Heart right ventricle (tissue), 16 donors: ENCODE results near the gene TRMT2A. TPM values are rescaled to one million over a fixed set of nuclear protein-coding genes. Genes with fewer than 3 reads are reported as not detected.

ENCODE experiments used
- ATAC-seq, 8 donors: fragments of 200-7000 bp; cut with Tn5 transposase; one replicate each; pipeline ENCODE4 v1.9.1; 2020; ENCODE audit warnings: mild to moderate bottlenecking in 8 of 8, moderate library complexity in 8 of 8, moderate number of reproducible peaks in 1 of 8
- DNase-seq, 2 donors: peaks; one replicate each; pipeline ENCODE4 v3.0.0-alpha.2; 2020
- H3K27ac ChIP-seq, 10 donors: fragments of 200-600 bp; sonication (generic) in 2 of 10; one replicate each; pipeline versions ENCODE4 v1.5.0 to v1.8.0; 2020 to 2022; ENCODE audit warnings: mild to moderate bottlenecking in 3 of 10
- H3K27me3 ChIP-seq, 7 donors: fragments of 200-600 bp; one replicate each; pipeline ENCODE4 v1.8.0; 2021 to 2022; ENCODE audit warnings: mild to moderate bottlenecking in 2 of 7
- H3K36me3 ChIP-seq, 9 donors: fragments of 200-600 bp; sonication (generic) in 1 of 9; one replicate each; pipeline versions ENCODE4 v1.5.0 to v1.8.0; 2020 to 2022; ENCODE audit warnings: mild to moderate bottlenecking in 2 of 9
- H3K4me1 ChIP-seq, 9 donors: fragments of 200-600 bp; sonication (generic) in 1 of 9; one replicate each; pipeline versions ENCODE4 v1.5.0 to v1.8.0; 2020 to 2022; ENCODE audit warnings: mild to moderate bottlenecking in 4 of 9
- H3K4me3 ChIP-seq, 10 donors: fragments of 200-600 bp; sonication (generic) in 2 of 10; one replicate each; pipeline versions ENCODE4 v1.5.0 to v1.8.0; 2020 to 2022; ENCODE audit warnings: mild to moderate bottlenecking in 7 of 10, moderate library complexity in 2 of 10
- H3K9me3 ChIP-seq, 11 donors: fragments of 200-600 bp in 10 of 11; sonication (generic) in 2 of 11; one replicate each; pipeline versions ENCODE4 v1.5.0 to v1.8.0; 2013 to 2022; ENCODE audit warnings: mild to moderate bottlenecking in 2 of 11, control low read depth in 1 of 11, moderate library complexity in 1 of 11
- CTCF ChIP-seq, 9 donors: fragments of 200-600 bp; sonication (generic) in 2 of 9; IDR thresholded peaks; one replicate each; pipeline versions ENCODE4 v1.5.0 to v1.8.0; 2021 to 2022; ENCODE audit warnings: antibody characterized with exemption in 9 of 9, mild to moderate bottlenecking in 5 of 9, moderate library complexity in 1 of 9
- WGBS, 2 donors: extraction: QIAGEN DNeasy Blood & Tissue Kit; methylation state at CpG; one replicate each; pipeline ENCODE4 v1.1.7; 2013; ENCODE audit warnings: inconsistent platforms in 1 of 2; 5-methylcytosine and 5-hydroxymethylcytosine counted together
- intact Hi-C, 10 donors: fragments of 100-400 bp; cut with DNase I; formaldehyde crosslinking; loops; one replicate each; pipeline versions ENCODE4 v1.11.1 to v1.14.2; 2022
- microRNA-seq, 2 donors: library from miRNA; unstranded; fragments of <30 nt; microRNA quantifications; one replicate each; pipeline ENCODE4 v1.2.0, GENCODE V29; 2021
- polyA plus RNA-seq, 2 donors: library from polyadenylated mRNA; stranded (reverse); fragments of 200-250 nt; gene quantifications; one replicate each; pipeline ENCODE4 v1.2.3, GENCODE V29; 2013
- total RNA-seq, 10 donors: library from RNA; stranded (reverse); fragmentation: NEBNext Ultra II Directional in 3 of 10; extraction: Animal tissue kit (Norgen Biotek cat#: 25700) in 3 of 10; gene quantifications; one replicate each; pipeline versions ENCODE4 v1.2.1 to v1.2.4, GENCODE V29; 2021 to 2023
- donor health status: Arrhythmogenic right ventricular cardiomyopathy.
- donor health status: ischemic (EF 13 %, LVEDD 7.1; RV severe dilation, severe dysfunction).
- donor health status: healthy with polysubstance abuse.
- donor health status: DM: no; HTN: yes; CAD: no.
- donor health status: DM: no; HTN: no; CAD: no.
- donor health status: ischemic (EF 25% LVEDD 6.9; RV normal size, moderate dysfunction).
- donor health status: ischemic (EF 25% LVEDD 5.7; RV mildly dilated, moderate dysfunction).
- donor health status: healthy.
- donor health status: DM: yes; HTN: yes; CAD: no.
- donor health status: Ischemic cardiomyopathy.
- donor health status: ischemic (EF 35%, LVEDD 5.7; RV mildly dilated, moderate dysfunction).
- donor health status: nonischemic (EF 11% LVEDD 7.7; RV severe dilation, severe dysfunction).
- donor health status: DM: yes; HTN: yes; CAD: no.
- donor health status: PGD.
- donor health status: ischemic (EF 29% LVEDD 5.4; RV normal size, mild dysfunction).
- donor health status: nonischemic (EF 23%, LVEDD 6.1; RV moderate dilation, normal function).

TRMT2A gene
- total and polyA plus RNA-seq, 12 donors = 18.4 to 58.2 (median 26.0) TPM

- Histone ChIP-seq H3K4me1 (peaks cover 0 to 8% (median 4%) of the 10 kb centered on the region in 9 donors), H3K27ac (peak overlapping the region in 4 of 10 donors; percentile 2 to 54 (median 10)), H3K27me3 (no peaks in the 10 kb centered on the region), H3K9me3 (no peaks in the 10 kb centered on the region), H3K4me3 (no peak overlapping the region), H3K36me3 (peaks cover 0 to 92% (median 32%) of the 10 kb centered on the region in 9 donors)
- intact Hi-C loops = no loop called here
- 92 to 93% methylated on average over 18 of the region's 18 CpGs for WGBS, 2 donors
- DNase-seq (no peak), ATAC-seq (peak in 2 of 8 donors; percentile 18 to 32)
- TF ChIP-seq CTCF (IDR thresholded peaks at IDR 0.05) = no peak
These were observed 54.8 kb downstream of the TRMT2A start for GRCh38 chr22:20062043-20062765.

Small RNA genes within 50 kb of the gene (microRNA-seq; reads per million reads assigned to microRNA genes)
- 0 reads per million in 2 donors for gene MIR6816

Other genes starting within 250 kb of the TRMT2A start
- 100 to 1,000 TPM in 5 of 10 donors, 10 to 100 TPM in 5; 72.5 to 128 (median 101) TPM for gene COMT, start 175.5 kb downstream of the TRMT2A start, total RNA-seq
- gene COMT, start 175.5 kb downstream of the TRMT2A start, polyA plus RNA-seq = 100 to 1,000 TPM in 1 of 2 donors, 10 to 100 TPM in 1; 42.9 to 273 TPM
- 10 to 100 TPM; 28.5 to 59.9 (median 35.0) TPM for gene TXNRD2, start 175.4 kb downstream of the TRMT2A start, total RNA-seq
- gene TXNRD2, start 175.4 kb downstream of the TRMT2A start, polyA plus RNA-seq = 100 to 1,000 TPM in 1 of 2 donors, 10 to 100 TPM in 1; 25.8 to 103 TPM
- 10 to 100 TPM; 22.2 to 53.5 (median 32.1) TPM for gene ARVCF, start 100.4 kb downstream of the TRMT2A start, total RNA-seq
- gene ARVCF, start 100.4 kb downstream of the TRMT2A start, polyA plus RNA-seq = 10 to 100 TPM; 26.8 to 58.9 TPM
- 100 to 1,000 TPM in 3 of 10 donors, 10 to 100 TPM in 7; 51.6 to 139 (median 94.2) TPM for gene TANGO2, start 96.1 kb downstream of the TRMT2A start, total RNA-seq
- 10 to 100 TPM; 34.1 to 65.8 TPM for gene TANGO2, start 96.1 kb downstream of the TRMT2A start, polyA plus RNA-seq
- gene DGCR8, start 37.0 kb downstream of the TRMT2A start, total RNA-seq = 10 to 100 TPM; 11.4 to 20.0 (median 14.0) TPM
- 10 to 100 TPM in 1 of 2 donors, 1 to 10 TPM in 1; 8.3 to 26.3 TPM for gene DGCR8, start 37.0 kb downstream of the TRMT2A start, polyA plus RNA-seq
- 10 to 100 TPM; 31.8 to 55.8 (median 38.1) TPM for gene RANBP1, start 1.1 kb downstream of the TRMT2A start, total RNA-seq
- 10 to 100 TPM; 39.4 to 71.7 TPM for gene RANBP1, start 1.1 kb downstream of the TRMT2A start, polyA plus RNA-seq
- gene ZDHHC8, start 14.6 kb upstream of the TRMT2A start, total RNA-seq = 10 to 100 TPM; 32.5 to 51.7 (median 37.5) TPM
- 10 to 100 TPM; 23.2 to 39.4 TPM for gene ZDHHC8, start 14.6 kb upstream of the TRMT2A start, polyA plus RNA-seq
- gene CCDC188, start 33.8 kb upstream of the TRMT2A start, total RNA-seq = 1 to 10 TPM in 1 of 10 donors, under 1 TPM in 6, not detected in 3; 0.15 to 1.1 (median 0.50) TPM
- gene CCDC188, start 33.8 kb upstream of the TRMT2A start, polyA plus RNA-seq = 1 to 10 TPM in 1 of 2 donors, under 1 TPM in 1; 0.51 to 2.3 TPM
- gene RTN4R, start 151.1 kb upstream of the TRMT2A start, total RNA-seq = 1 to 10 TPM in 5 of 10 donors, under 1 TPM in 5; 0.56 to 2.5 (median 0.93) TPM
- 1 to 10 TPM in 1 of 2 donors, under 1 TPM in 1; 0.59 to 1.5 TPM for gene RTN4R, start 151.1 kb upstream of the TRMT2A start, polyA plus RNA-seq
- gene DGCR6L, start 202.8 kb upstream of the TRMT2A start, total RNA-seq = 10 to 100 TPM; 37.9 to 65.9 (median 40.5) TPM
- gene DGCR6L, start 202.8 kb upstream of the TRMT2A start, polyA plus RNA-seq = 10 to 100 TPM; 57.3 to 90.3 TPM